GM06990 (cell line): Measurements from ENCODE around the gene PSAP.

Experiments used
- DNase-seq: peaks from one replicate; pipeline ENCODE4 v3.0.0-alpha.2; 2011; ENCODE audit not compliant: insufficient read length; ENCODE audit errors: extremely low read depth
- H3K27me3 ChIP-seq: replicated peaks from 2 replicates; pipeline ENCODE4 v1.6.0; 2011; ENCODE audit warnings: low read length; ENCODE audit not compliant: control insufficient read depth, insufficient read depth
- H3K36me3 ChIP-seq: 2 replicates; pipeline ENCODE4 v1.5.1; 2011; ENCODE audit warnings: low read length; ENCODE audit not compliant: control insufficient read depth, insufficient read depth
- H3K4me3 ChIP-seq: replicated peaks from 2 replicates; pipeline ENCODE4 v1.5.1; 2011; ENCODE audit warnings: low read depth, mild to moderate bottlenecking, control low read depth, low read length
- TF ChIP-seq, protein P1 (sequence below): IDR thresholded peaks from 2 replicates; pipeline ENCODE4 v1.5.1; 2011; ENCODE audit warnings: low read length, control low read depth, mild to moderate bottlenecking, inconsistent platforms; ENCODE audit not compliant: insufficient read depth, poor library complexity, severe bottlenecking

The PSAP gene

DNA sequence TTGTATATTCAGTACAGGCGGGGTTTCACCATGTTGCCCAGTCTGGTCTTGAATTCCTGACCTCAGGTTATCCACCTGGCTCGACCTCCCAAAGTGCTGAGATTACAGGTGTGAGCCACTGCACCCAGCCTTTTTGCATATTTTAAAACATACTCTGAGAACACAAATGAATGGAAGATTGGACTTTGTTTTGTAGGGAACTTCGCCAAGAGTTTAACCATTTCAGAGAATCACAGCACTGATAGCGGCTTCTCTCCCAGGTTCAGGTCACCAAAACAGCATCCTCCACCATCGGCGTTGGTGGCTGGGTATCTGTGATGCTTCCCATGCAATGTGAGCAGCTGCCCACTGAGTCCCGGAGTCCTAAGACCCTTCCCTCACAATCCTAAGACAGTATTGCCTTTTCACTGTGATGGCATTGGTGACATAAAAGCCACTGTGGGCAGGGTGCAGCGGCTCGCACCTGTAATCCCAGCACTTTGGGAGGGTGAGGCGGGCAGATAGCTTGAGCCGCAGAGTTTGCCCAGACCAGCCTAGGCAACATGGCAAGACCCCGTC lies 42.3 kb upstream of the PSAP start:
- Histone ChIP-seq H3K27me3 (no peaks in the 10 kb centered on the region), H3K4me3 (no peak overlapping the region), H3K36me3 (no peaks in the 10 kb centered on the region)
- no peak for DNase-seq
- TF ChIP-seq, protein P1, sequence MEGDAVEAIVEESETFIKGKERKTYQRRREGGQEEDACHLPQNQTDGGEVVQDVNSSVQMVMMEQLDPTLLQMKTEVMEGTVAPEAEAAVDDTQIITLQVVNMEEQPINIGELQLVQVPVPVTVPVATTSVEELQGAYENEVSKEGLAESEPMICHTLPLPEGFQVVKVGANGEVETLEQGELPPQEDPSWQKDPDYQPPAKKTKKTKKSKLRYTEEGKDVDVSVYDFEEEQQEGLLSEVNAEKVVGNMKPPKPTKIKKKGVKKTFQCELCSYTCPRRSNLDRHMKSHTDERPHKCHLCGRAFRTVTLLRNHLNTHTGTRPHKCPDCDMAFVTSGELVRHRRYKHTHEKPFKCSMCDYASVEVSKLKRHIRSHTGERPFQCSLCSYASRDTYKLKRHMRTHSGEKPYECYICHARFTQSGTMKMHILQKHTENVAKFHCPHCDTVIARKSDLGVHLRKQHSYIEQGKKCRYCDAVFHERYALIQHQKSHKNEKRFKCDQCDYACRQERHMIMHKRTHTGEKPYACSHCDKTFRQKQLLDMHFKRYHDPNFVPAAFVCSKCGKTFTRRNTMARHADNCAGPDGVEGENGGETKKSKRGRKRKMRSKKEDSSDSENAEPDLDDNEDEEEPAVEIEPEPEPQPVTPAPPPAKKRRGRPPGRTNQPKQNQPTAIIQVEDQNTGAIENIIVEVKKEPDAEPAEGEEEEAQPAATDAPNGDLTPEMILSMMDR: no peak

DNA sequence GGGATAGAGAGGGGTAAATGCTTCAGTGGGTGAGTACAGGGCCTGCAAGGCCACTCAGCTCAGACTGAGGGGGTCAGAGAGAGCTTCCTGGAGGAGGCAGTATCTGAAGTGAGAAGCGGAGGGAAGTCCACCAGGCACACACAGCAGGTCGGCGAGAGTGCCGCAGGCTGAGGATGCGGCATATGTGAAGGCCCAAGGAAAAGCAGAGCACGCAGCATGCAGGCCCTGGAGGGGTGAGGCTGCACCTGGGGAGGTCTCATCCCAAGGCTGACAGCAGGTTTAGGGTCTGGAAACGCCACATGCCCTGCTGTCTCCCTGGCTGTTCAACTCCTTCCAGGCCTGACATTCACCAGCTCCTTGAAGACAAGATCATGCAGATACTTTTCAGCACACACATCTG lies 40.4 kb upstream of the PSAP start:
- DNase-seq: no peak
- TF ChIP-seq, protein P1: no peak
- Histone ChIP-seq H3K36me3 (no peaks in the 10 kb centered on the region), H3K4me3 (no peak overlapping the region), H3K27me3 (no peaks in the 10 kb centered on the region)

DNA sequence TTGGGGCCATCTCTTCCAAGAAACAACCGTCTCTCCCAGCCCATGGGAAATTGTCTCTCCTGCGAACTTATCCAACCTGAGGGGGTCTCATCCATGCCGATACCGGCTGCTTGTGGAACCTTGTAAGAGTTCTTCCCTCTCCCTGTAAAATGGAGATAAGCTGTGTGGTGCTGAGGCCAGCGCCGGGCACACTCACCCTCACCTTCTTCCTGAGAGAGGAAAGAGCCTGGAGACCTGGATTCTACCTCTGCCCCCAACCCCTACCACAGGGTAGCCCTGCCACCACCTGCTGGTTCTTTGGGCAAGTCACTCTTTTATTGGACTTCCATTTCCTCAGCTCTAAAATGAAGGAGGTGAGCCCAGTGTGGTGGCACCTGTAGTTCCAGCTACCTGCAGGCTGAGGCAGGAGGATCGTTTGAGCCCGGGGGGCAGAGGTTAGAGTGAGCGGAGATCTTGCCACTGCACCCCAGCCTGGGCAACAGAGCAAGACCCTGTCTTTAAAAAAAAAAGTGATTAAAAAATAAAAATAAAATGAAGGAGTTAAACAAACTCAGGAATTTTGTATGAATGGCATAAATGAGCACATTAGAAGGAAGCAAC lies 38.4 kb upstream of the PSAP start:
- peak overlapping the region; percentile 45 for H3K4me3 ChIP-seq
- H3K36me3 ChIP-seq: no peaks in the 10 kb centered on the region
- H3K27me3 ChIP-seq: no peaks in the 10 kb centered on the region
- TF ChIP-seq, protein P1: peak; percentile 5
- DNase-seq: no peak

DNA sequence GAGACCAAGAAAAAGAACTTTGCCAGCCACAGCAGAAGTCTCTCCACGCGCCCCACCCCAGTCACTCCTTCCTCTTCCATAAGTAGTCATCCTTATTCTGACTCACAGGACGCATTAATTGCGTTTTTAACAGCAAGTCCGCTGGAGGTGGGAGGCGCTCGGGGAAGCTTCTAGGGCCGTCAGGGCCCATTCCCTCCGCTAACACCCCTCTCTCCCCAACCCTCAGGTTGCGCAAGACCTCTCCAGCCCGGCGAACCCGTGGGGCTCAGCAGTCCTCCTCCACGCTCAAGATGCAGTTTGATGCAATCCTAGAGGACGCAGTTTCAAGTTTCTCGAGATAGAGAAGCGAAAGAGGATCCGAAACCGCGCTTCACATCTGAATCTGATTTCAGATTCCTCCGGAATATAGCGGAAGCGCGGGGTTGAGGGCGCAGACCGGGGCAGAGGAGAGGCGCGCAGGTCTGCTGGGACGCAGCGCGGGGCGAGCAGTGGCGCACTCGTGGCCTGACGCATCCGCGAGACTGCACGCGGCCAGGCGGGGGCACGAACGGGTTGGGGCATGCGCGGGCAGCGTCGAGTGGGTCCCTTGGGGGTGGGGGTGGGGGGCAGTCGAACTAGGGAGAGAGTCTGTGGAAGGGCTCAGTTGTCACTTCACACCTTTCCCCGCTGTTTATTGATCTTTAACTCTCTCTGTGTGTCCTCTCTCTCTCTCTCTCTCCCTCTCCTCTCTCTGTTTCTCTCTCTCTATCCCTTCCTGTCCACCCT lies 37.8 kb upstream of the PSAP start:
- Histone ChIP-seq H3K27me3 (no peaks in the 10 kb centered on the region), H3K36me3 (no peaks in the 10 kb centered on the region), H3K4me3 (peak overlapping the region; percentile 45)
- TF ChIP-seq, protein P1: peak; percentile 3
- peak; percentile 94 for DNase-seq

DNA sequence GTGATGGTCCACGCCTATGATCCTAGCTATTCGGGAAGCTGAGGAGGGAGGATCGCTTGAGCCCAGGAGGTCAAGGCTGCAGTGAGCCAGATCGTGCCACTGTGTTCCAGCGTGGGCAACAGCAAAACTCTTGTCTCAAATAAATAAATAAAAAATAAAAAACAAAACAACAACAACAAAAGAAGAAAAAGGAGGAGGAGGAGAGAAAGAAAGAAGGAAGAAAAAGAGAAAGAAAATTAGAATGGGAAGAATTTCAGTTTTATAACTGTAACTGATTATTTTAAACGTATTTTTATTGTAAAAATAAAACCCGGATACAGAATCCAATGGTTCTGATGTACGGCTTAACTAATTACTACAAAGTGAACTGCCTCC lies 37.2 kb upstream of the PSAP start:
- H3K4me3 ChIP-seq: peak overlapping the region; percentile 39
- TF ChIP-seq, protein P1: no peak

More for the DNA sequence above, 37.2 kb upstream of the PSAP start:
- DNase-seq: no peak
- H3K36me3 ChIP-seq: no peaks in the 10 kb centered on the region
- H3K27me3 ChIP-seq: no peaks in the 10 kb centered on the region
